Tibial nerve (tissue), 4 donors: ENCODE data around the gene PTPRK.

Experiments
- CTCF ChIP-seq, 5 experiments: fragments of 200-600 bp in 3 of 5; fragments of 450-650 bp in 2 of 5; sonication (generic) in 3 of 5; IDR thresholded peaks; one replicate each; pipeline ENCODE4 v1.5.1; 2016 to 2019; ENCODE audit warnings: antibody characterized with exemption in 5 of 5, mild to moderate bottlenecking in 3 of 5, moderate library complexity in 2 of 5
- EP300 ChIP-seq, 2 donors: sonication (generic); formaldehyde crosslinking; IDR thresholded peaks; one replicate each; pipeline ENCODE4 v1.6.1; 2017; ENCODE audit warnings: antibody characterized with exemption in 2 of 2, mild to moderate bottlenecking in 1 of 2
- POLR2A ChIP-seq, 2 donors: fragments of 450-650 bp; IDR thresholded peaks; one replicate each; pipeline ENCODE4 v1.6.1; 2017; ENCODE audit warnings: antibody characterized with exemption in 2 of 2, mild to moderate bottlenecking in 2 of 2, moderate library complexity in 2 of 2

GRCh38 chr6:128491610-128492206 lies 28.7 kb downstream of the PTPRK start:
- TF ChIP-seq CTCF (IDR thresholded peaks at IDR 0.05) (no peak), POLR2A (IDR thresholded peaks at IDR 0.05) (no peak), EP300 (IDR thresholded peaks at IDR 0.05) (no peak)
